A673 (cell line): ENCODE data around the gene PUDP. TPM values are rescaled to one million over a fixed set of nuclear protein-coding genes. Genes with fewer than 3 reads are reported as not detected.

Source experiments
- BruUV-seq: library from RNA; stranded (reverse); fragments of 400-500 nt; replicated peaks from 2 replicates; lab custom pipeline; 2021; lab: Mats Ljungman, UMichigan
- CTCF ChIA-PET: fragments of 300-600 bp; sonication (Branson Sonifier 250); formaldehyde crosslinking; loops from one replicate; lab custom pipeline; 2022; ENCODE audit warnings: antibody characterized with exemption; lab: Charles Lee
- POLR2A ChIA-PET: fragments of 300-600 bp; sonication (Branson Sonifier 250); formaldehyde crosslinking; loops from one replicate; lab custom pipeline; 2022; ENCODE audit warnings: antibody characterized with exemption; ENCODE audit not compliant: low non-redundant PET; lab: Charles Lee
- DNase-seq: peaks from one replicate; pipeline ENCODE4 v3.0.0-alpha.2; 2015; ENCODE audit warnings: low spot score
- H3K27ac ChIP-seq: fragments of 200-600 bp; sonication (generic); 2 replicates; pipeline ENCODE4 v1.5.1; 2016; ENCODE audit warnings: mixed run types, low read depth, mild to moderate bottlenecking, mixed read lengths, antibody characterized with exemption, low read length; ENCODE audit not compliant: poor library complexity, severe bottlenecking
- H3K27me3 ChIP-seq: fragments of 200-600 bp; sonication (generic); replicated peaks from 2 replicates; pipeline ENCODE4 v1.6.1; 2017; ENCODE audit warnings: mixed run types, low read depth, mild to moderate bottlenecking, mixed read lengths, antibody characterized with exemption, low read length; ENCODE audit not compliant: insufficient read depth, poor library complexity
- H3K36me3 ChIP-seq: fragments of 200-600 bp; sonication (generic); 2 replicates; pipeline ENCODE4 v1.6.1; 2016; ENCODE audit warnings: mixed run types, mild to moderate bottlenecking, mixed read lengths, antibody characterized with exemption, low read length; ENCODE audit not compliant: insufficient read depth, poor library complexity, severe bottlenecking
- H3K4me1 ChIP-seq: fragments of 200-600 bp; sonication (generic); 2 replicates; pipeline ENCODE4 v1.6.1; 2017; ENCODE audit warnings: mixed run types, mild to moderate bottlenecking, mixed read lengths, antibody characterized with exemption, low read length; ENCODE audit not compliant: insufficient read depth, poor library complexity, severe bottlenecking
- H3K4me3 ChIP-seq: fragments of 200-600 bp; sonication (generic); 2 replicates; pipeline ENCODE4 v1.5.1; 2016; ENCODE audit warnings: low read depth, mixed run types, mild to moderate bottlenecking, mixed read lengths, low read length; ENCODE audit not compliant: poor library complexity, severe bottlenecking
- H3K9me3 ChIP-seq: fragments of 200-600 bp; sonication (generic); 2 replicates; pipeline ENCODE4 v1.6.1; 2016; ENCODE audit warnings: mixed run types, low read depth, mild to moderate bottlenecking, mixed read lengths, antibody characterized with exemption, low read length; ENCODE audit not compliant: poor library complexity, severe bottlenecking
- CTCF ChIP-seq: fragments of 300-800, 200-600 bp; sonication (generic); conservative IDR thresholded peaks from 2 replicates; pipeline ENCODE4 v1.5.1; 2017; ENCODE audit warnings: low read depth, mild to moderate bottlenecking, antibody characterized with exemption, low read length, moderate library complexity, mixed read lengths
- EZH2 ChIP-seq: fragments of 200-600 bp; sonication (generic); IDR thresholded peaks from 2 replicates; pipeline ENCODE4 v1.6.1; 2017; ENCODE audit warnings: borderline replicate concordance, low read depth, mild to moderate bottlenecking, mixed read lengths, antibody characterized with exemption, low read length; ENCODE audit not compliant: poor library complexity, severe bottlenecking
- intact Hi-C: fragments of 100-400 bp; cut with micrococcal nuclease; formaldehyde crosslinking; loops from one replicate; pipeline ENCODE4 v1.10.0; 2022; ENCODE audit not compliant: unreplicated experiment
- total RNA-seq: library from RNA; stranded (reverse); gene quantifications from 2 replicates; pipeline ENCODE4 v1.2.3, GENCODE V29; 2021

PUDP gene
- total RNA-seq, 1 experiment from 2014 or later: 17.6 TPM

GRCh38 chrX:7086384-7086783 is 61.6 kb downstream of the PUDP start:
- Histone ChIP-seq H3K4me1 (no peaks in the 10 kb centered on the region), H3K27me3 (no peaks in the 10 kb centered on the region), H3K4me3 (no peak overlapping the region), H3K36me3 (no peaks in the 10 kb centered on the region), H3K9me3 (no peaks in the 10 kb centered on the region), H3K27ac (no peak overlapping the region)
- intact Hi-C loops: no loop called here
- no peak for TF ChIP-seq EZH2
- no peak for TF ChIP-seq CTCF
- ChIA-PET CTCF (no interaction called here), POLR2A (no interaction called here)
- peak; percentile 52 for DNase-seq
- no TSS peak for BruUV-seq

GRCh38 chrX:7085879-7086278 is 62.1 kb downstream of the PUDP start:
- CTCF ChIA-PET: no interaction called here
- no peaks in the 10 kb centered on the region for H3K9me3 ChIP-seq
- TF ChIP-seq EZH2: no peak
- no peak for TF ChIP-seq CTCF

GRCh38 chrX:7084841-7085240 is 63.1 kb downstream of the PUDP start:
- Histone ChIP-seq H3K27ac (no peak overlapping the region), H3K27me3 (no peaks in the 10 kb centered on the region), H3K36me3 (no peaks in the 10 kb centered on the region), H3K9me3 (no peaks in the 10 kb centered on the region), H3K4me1 (no peaks in the 10 kb centered on the region), H3K4me3 (no peak overlapping the region)
- TF ChIP-seq CTCF: no peak
- no peak for TF ChIP-seq EZH2
- no TSS peak for BruUV-seq
- CTCF ChIA-PET: interaction anchor here (0.7 kb wide), 1 partner anchor 34 kb away, joined by 3 read pairs; no protein-coding TSS in a partner anchor
- POLR2A ChIA-PET: no interaction called here
- DNase-seq: no peak
- intact Hi-C loops: no loop called here

More at GRCh38 chrX:7085879-7086278, 62.1 kb downstream of the PUDP start:
- BruUV-seq: no TSS peak
- intact Hi-C loops: no loop called here
- H3K4me1 ChIP-seq: no peaks in the 10 kb centered on the region
- no peak overlapping the region for H3K27ac ChIP-seq
- no peaks in the 10 kb centered on the region for H3K27me3 ChIP-seq
- no peak overlapping the region for H3K4me3 ChIP-seq
- no peaks in the 10 kb centered on the region for H3K36me3 ChIP-seq
- POLR2A ChIA-PET: no interaction called here
- no peak for DNase-seq
